NK-92 (cell line): ENCODE measurements around the gene AFAP1.

ENCODE experiments used
- DNase-seq: peaks from one replicate; lab custom pipeline; 2025; ENCODE audit not compliant: unreplicated experiment; lab: John Stamatoyannopoulos, UW

Gene AFAP1

DNA sequence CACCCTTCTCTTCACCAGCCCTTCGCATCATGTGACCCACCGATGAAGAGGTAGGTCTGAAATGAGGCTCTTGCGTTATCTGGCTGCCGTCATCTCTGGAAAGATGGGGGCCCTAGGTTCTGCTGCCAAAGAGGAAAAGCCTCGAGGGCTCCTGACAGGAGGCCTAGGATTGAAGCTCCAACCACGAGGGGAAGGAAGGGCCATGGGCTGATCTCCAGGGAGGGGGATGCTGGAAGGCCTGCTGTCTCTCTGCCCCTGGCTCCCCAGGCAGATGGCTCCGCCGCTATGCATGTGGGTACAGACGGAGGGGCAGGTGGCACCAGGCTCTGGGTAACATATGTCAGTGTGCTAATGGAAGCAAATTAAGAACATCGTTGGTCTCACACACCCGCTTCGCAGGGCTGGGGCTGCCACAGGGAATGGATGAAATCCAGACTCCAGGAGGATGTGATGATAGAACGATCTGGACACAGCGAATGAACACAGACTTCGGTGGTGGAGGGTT, 44.9 kb downstream of the AFAP1 start:
- DNase-seq: no peak

- DNase-seq: no peak
Observed at GRCh38 chr4:7894098-7894676, 45.5 kb downstream of the AFAP1 start.

DNA sequence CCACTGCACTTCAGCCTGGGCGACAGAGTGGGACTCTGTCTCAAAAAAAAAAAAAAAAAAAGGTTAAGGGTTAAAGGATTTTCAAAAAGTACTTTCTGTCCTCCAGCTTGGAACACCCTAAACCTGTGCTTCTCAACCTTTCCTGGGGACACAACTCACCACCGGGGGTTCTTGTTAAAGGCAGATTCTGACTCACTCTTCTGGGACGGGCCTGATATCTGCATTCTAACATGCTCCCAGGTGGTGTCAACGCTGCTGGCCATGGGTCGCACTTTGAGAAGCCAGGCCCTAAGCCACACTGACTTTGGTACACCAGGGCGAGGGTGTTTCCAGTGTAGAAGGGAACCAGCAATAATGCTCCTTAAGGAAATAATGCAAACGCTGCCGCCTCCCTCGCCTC, 46.1 kb downstream of the AFAP1 start:
- DNase-seq: no peak

GRCh38 chr4:7892212-7893019, 47.2 kb downstream of the AFAP1 start:
- no peak for DNase-seq

GRCh38 chr4:7890635-7891393, 48.8 kb downstream of the AFAP1 start:
- DNase-seq: no peak

DNA sequence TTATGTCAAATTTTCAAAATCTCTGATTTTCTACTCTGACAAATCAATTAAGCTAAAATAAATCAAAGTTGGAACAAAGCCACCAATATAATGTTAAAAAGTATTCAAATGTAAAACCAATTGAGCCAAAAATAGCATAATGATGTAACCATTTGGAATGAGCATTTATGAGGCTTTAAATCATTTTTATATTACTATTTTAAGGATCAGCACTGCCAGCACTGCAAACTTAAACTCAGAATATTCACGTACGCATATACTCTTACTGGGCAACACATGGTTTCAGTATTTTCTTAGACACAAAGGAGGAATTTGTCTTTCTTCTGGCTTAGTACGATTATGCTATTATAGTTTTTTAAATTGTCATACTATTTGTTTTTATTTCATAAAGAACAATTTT, 52.2 kb downstream of the AFAP1 start:
- no peak for DNase-seq

DNA sequence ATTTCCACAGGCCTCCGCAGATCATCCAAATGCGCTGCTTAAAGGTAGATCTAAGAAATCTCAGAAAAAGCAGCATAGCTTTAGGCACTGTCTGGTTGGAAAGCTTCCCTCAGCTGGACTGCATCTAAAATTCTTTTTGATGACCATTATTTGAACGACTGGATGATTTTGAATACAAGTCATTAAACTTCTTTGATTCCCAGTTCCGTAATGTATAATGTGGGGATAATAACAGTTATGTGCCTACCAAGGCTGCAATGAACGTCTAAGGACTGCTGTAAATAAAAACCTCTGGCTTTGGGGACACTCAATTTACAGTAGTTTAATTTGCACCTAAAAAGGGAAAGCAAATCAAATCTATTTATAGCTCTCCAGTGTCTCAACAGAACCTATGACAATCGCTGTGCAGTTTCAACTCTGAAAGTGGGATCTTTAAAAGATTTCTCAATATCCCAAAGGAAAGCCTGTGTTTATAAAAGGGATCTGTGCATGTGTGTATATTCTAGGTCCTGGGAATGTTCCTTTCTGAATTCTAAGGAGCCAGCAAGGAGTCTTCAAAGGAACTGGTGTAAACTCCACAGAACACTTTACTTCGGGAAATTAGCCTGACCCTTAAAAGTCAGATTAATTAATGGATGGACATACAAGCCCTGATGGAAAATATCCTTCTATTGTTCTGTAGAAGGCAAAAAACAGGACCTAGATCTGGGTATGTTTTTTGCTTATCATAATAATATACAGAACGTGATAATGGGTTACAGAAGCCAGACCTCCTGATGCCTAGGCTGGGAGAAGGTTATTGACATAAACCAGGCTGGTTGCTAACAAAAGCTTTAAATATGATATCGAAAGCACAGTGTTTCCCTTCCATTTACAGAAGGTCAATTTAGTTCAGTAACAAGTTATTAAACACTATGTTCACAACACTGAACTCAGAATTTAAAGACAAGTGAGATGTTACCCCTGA, 53.4 kb downstream of the AFAP1 start:
- no peak for DNase-seq

- no peak for DNase-seq
Observed at GRCh38 chr4:7885216-7886006, 54.2 kb downstream of the AFAP1 start.

GRCh38 chr4:7880683-7881082, 59.0 kb downstream of the AFAP1 start:
- DNase-seq: no peak

GRCh38 chr4:7879127-7879526, 60.5 kb downstream of the AFAP1 start:
- DNase-seq: no peak

DNA sequence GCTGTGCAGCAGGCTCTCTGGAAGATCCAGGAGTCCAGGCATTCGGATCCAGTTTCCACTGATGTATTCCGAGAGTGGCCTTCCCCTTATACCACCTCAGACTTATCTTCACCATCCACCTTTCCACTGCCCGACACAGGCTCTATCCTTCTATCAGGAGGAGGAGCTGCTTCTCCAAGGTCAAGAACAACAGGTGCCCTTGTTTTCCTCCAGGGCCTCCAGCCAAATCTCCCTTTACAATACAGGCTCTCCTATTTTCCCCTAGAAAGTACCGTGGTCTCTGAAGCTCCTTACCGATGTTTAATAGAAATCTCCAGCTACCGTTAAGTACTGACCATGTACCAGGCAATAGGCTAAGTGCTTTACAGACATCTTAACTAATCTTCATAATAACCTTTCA, 61.3 kb downstream of the AFAP1 start:
- no peak for DNase-seq

- DNase-seq: no peak
Observed at GRCh38 chr4:7877176-7877575, 62.5 kb downstream of the AFAP1 start.

GRCh38 chr4:7876201-7876875, 63.3 kb downstream of the AFAP1 start:
- no peak for DNase-seq

DNA sequence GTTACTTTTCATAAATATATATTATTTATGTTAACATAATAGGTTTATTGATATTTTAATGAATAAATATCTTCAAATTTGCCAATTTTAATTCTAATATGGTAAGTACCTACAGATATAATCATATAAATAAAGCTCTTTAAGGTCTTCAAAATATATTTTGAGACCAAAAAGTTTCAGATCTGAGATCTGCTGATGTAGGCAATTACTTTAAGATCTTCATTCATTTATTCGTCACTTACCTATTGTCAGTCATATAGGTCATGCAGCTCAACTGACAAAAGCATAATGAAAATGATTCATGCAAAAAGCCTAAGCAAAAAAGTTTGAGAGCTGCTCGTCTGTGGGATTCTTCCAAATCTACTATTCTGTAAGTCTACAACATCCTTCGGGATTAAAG, 64.8 kb downstream of the AFAP1 start:
- no peak for DNase-seq

- no peak for DNase-seq
Observed at GRCh38 chr4:7873881-7874280, 65.8 kb downstream of the AFAP1 start.

- no peak for DNase-seq
Observed at GRCh38 chr4:7872264-7872771, 67.3 kb downstream of the AFAP1 start.

GRCh38 chr4:7871356-7871755, 68.3 kb downstream of the AFAP1 start:
- no peak for DNase-seq

- no peak for DNase-seq
Observed at GRCh38 chr4:7868892-7869471, 70.7 kb downstream of the AFAP1 start.

GRCh38 chr4:7868436-7868775, 71.3 kb downstream of the AFAP1 start:
- DNase-seq: no peak
